GM19193 (cell line): ENCODE results near the gene PRKD2.

Experiments
- POLR2A ChIP-seq: IDR thresholded peaks from 4 replicates; pipeline ENCODE4 v1.6.1; 2011; ENCODE audit not compliant: insufficient read depth, insufficient read length; ENCODE audit errors: extremely low read depth

Gene PRKD2

DNA sequence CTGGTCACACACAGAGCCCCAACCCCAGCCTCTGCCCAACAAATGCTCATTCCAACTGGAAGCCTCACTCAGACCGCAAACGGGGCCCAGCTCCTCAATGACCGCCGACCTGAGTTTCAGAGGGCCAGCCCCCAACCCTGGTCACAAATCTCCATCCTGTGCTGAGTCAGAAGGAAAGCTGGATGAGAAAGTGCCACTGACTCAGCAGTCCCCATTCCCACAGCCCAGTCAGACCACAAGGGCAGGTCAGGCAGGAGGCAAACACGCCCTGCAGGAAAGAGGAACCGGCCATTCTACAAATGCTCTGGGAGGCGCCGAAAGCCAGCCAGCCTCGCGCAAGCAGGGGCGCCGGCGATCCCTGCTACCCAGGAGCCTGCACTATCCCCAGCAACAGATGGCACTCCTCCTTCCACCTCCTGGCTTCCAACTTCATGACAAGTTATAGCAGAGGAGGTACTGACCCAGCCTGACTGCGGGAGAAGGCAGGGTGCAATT lies 14.1 kb upstream of the PRKD2 start:
- no peak for TF ChIP-seq POLR2A

DNA sequence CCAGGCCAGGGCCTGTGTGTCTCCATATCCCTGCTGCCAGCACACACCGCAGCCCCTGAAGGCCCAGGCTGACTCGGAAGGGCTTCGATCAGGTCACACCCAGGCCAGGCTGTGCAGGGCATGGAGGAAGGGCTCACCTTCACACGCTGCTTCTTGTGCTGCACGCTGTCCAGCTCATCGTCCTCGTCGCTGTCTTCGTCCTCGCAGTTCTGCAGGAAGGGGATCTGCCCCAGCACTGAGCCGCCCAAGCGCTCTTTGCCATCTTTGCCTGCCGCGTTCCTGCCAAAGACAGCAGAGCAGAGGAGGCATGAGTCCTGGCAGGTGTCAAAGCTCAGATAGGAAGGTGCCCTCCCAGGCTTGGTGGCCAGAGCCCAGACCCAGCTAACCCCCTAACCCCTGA lies 13.7 kb upstream of the PRKD2 start:
- TF ChIP-seq POLR2A, result no peak

DNA sequence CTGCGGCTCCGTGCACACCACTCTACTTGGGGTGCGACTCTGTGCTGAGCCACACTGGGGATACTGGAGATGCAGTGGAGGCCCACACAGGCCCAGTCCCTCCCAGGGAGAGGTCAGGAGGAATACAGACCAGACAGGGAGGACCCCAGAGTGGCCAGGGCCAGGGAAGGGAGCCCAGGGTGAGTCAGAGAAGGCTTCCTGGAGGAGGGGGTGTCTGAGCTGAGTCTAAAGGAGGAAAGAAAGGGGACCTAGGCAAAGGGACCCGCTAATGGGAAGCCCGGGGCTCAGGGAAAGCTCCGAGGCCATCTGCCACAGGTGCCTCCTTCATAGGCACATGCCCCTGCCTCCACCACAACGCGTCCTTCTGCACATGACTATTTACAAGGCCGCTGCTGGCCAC lies 13.3 kb upstream of the PRKD2 start:
- TF ChIP-seq POLR2A, result no peak

DNA sequence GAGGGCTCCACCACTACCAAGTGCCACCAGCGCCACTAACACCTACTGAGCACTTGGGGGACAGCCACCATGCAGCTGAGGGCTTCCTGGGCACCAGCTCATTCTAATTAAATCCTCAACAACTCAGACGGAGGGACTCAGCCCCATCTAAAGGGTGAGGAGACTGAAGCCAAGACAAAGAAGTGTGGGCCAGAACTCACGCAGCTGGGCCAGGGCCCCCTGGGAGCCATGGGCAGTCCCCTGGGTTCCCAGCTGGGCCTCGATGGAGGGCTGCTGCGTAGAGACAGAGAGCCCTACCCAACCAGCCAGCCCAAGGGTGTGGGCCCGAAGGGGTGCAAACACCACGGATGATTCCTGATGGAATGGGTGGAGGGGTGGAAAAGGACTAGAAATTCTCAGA lies 12.8 kb upstream of the PRKD2 start:
- no peak for TF ChIP-seq POLR2A

DNA sequence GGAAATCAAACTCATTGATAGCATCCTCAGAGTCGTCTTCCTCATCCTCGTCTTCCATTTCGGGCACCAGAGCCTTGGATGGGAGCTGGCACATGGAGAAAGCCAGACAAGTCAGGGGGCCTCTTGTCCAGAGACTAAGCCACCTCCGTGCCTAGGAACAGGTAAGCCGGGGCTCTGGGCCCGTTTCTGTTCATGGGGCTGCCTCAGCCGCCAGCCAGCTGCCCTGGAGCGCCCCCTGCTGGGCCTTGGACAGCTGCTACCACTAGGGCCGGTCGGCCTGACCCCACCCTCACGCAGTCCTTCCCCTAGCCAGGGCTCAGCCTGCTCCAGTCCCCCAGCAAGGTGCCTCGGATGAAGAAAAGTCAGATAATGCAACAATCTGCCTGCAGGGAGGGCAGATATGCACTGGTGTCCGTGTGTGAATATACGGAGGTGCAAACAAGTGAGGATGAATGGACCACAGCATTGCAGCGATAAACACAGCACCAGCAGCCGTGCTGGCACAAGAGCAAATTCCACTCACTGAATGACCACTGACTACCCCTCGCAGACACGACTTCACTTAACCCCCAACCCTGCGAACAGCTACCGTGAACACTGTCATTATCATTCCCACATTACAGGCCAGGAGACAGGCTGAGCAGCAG lies 11.9 kb upstream of the PRKD2 start:
- no peak for TF ChIP-seq POLR2A

DNA sequence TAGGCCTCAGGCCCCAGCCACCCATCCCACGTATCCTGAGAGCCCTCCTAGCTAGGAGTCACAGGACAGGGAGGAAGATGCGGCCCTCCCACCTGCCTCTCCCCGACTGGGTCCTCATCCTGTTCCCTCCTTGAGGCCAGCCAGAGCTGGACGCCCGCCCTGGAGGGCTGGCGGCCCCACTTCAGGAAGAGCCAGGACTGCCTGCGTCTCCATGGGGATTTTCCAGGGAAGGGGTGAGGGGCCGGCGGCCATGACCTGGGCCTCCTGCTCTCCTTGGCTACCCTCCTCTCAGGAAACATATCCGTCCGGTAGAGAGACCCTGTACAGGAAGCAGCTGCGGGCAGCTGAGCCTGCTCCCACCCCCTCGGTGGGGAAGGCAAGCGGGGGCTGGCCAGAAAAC lies 11.3 kb upstream of the PRKD2 start:
- no peak for TF ChIP-seq POLR2A

DNA sequence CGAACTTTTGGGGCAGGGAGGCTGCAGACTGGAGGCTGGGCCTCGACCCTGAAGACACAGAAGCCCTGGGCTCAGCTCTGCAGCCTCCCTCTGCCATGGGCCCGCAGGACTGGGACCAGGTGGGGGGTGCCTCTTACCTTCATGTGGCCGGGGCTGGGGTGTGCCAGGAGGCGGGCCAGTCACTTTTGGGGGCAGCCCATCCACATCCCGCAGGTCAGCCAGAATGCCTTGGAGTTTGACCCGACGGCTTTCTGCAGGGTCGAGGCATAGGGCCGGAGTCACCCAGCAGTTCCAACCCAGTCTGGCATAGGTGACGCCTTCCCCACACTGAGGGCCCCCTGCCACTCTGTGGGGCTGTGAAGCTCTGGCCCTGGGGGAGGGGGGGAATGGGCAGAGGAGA lies 10.8 kb upstream of the PRKD2 start:
- TF ChIP-seq POLR2A, result no peak

DNA sequence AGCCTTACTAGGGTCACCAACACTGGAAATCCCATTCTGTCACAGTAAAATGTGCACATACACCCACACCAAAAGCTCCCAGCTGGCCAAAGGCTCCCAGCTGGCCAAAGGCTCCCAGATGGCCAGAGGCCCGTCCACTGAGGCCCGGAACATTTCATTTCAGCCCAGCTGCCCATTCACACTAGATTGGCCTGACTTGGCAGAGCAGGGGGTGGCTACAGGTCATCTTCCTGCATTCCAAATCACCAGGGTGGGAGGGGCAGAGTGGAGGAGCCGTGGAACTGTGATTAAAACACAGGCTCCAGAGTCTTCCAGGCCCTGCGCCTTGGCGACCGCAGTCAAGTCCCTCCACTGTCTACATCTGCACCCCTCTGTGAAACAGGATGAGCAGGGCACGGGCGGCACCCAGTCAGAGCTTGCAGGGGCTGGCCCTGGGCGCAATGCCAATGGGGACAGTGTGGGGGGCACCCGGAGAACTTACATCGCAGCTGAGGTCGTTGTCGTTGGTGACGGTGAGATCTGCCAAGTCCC lies 10.1 kb upstream of the PRKD2 start:
- no peak for TF ChIP-seq POLR2A

DNA sequence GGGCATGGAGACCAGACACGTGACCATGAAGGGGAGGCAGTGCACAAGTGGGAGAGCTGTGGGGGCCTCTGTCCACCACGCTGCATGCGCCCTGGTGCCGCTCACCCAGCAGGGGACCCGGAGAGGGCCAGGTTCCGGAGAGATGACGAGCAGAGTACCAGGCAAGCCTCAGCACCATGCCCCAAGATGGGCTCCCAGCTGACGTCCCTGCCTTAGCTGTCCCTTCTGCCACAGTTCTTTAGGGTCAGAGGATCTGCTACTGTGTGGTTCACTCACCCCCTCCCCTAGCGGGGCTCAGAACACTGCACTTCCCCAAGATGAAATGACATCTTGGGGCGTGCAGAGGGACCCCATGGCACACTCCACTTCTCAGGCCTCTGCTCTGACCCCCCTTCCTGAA lies 9.6 kb upstream of the PRKD2 start:
- TF ChIP-seq POLR2A, result no peak

DNA sequence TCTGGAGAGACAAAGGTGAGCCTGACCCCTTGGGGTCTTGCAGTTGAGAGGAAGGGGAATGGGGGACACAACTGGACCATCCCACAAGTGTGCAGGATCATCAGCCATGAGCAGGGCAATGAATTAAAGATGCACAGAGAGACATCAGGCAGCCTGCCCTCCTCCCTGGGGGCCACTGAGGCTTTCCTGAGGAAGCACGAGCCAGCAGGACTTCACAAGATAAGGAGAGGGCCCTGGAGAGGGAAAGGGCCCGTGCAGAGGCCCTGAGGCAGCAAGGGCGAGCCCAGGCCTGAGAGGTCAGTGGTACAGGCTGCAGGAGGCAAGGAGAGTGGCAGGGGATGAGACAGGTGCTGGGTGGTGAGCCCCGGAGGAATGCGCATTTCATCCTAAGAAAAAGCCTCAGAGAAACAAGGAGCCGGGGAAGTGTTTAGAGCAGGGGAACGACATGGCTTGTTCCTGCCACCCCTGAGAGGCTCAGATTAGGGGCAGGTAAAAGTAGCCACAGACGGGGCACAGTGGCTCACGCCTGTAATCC lies 9.0 kb upstream of the PRKD2 start:
- no peak for TF ChIP-seq POLR2A

DNA sequence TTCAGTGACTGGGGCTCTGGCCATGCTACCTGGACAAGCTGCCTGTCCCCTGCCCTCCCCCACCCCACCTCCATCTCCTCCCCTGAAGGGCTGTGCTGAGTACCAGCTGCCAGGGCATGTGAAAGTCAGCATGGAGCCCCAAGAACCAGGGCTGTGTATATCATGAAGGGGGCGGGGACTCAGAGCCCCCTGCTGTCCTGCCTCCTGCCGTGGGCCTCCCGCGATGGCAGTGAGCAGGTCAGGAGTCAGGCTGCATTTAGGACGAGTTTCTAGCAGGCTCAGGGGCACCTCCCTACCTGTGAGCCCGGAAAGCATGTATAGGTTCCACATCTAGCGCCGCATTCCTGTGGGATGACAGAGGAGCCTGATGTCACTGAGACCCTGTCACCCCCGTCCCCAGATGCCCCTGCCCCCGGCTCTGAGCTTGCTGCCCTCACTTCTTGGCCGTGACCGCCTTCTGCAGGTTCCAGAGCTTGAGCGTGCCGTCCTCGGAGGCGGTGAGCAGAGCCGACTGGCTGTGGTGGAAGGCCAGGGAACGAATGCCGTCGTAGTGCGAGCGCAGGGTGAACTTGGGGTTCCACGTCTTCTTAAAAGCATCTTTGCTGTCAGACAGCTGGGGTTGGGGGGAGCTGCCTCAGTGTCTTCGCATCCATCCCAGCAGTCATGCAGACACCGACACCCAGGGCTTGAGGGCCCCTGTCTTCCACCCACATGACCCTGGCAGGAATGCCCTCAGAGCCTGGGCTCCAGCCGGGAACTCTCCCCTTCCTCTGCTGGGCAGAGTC lies 8.3 kb upstream of the PRKD2 start:
- no peak for TF ChIP-seq POLR2A

DNA sequence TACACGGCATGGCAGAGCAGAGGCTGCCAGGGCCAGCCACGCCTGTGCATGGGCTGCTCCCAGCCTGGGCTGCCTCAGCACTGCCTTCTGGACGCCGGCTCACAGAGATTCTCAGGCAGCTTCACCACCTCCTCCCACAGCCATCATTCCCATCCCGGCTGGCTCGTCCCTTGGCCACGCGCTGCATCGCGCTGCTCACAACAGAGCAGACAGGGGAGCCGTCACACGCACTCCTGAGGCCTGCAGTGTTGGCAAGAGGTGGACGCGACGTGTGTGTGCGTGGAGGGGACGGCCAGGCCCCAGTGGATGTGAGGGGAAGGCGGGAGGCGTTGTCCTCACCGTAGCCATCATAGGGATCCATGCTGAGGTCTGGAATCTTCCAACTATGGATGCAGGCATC lies 7.6 kb upstream of the PRKD2 start:
- TF ChIP-seq POLR2A, result no peak

DNA sequence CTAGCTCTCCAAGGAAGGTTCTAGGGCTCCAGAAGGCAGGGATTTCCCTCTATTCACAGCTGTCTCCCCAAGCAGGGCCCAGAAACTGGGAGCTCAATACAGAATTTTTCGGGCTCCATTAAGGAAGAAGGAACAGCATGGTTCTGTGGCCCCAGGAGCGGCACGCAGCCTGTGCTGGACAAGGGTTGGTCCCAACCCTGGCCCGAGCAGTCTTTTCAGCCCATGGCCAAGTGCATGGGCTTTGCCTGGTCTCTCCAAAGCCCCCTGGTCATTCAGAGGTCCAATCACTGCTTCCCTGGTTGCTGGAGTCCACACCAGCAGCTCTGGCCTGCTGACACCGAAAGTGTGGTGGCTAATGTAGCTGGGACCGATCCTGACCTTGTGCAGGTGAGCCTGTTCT lies 6.6 kb upstream of the PRKD2 start:
- no peak for TF ChIP-seq POLR2A

DNA sequence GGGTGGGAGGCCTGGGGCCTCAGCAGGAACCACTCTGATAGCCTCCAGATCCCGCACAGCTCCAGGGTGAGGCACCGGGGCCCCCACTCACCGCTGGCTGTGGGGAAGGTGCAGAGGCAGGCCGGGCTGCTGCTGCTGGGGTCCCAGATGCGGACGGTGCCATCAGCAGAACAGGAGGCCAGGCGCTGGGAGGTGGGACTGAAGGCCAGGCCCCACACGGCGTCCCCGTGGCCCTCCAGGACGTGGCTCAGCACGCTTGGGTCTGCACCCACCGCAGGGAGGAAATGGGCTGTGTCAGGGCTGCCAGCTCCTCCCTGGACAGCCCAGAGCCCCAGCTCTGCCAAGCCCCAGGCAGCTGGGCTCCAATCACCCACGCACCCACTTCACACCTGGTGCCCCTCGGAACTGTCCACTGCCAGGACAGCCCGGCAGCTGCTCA lies 6.1 kb upstream of the PRKD2 start:
- no peak for TF ChIP-seq POLR2A

DNA sequence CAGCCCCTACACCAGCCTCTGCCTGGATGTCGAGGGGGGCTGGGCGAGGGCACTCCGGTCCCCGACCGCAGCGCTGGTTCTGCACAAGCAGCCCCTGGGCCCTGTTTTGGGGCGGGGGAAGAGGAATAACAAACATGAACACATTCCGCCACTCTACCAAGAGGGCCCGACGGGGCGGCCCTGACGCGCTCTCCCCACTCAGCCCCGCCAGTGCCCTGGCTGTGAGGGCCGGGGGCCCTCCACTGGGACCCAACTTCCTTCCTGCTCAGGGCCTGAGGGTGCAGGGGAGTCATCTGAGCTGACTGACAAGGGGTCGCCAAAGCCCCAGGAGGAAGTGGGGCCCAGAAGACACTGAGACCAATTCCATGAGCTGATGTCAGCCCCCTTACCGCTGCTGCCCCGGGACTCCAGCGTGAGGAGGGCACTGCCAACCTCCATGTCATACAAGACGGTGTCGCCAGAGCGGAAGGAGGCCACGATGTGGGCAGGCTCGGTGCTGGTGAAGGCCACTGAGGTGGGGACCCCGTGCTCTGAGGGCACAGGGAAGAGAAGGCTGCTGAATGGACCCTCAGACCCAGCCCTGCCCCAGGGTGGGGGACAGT lies 5.6 kb upstream of the PRKD2 start:
- TF ChIP-seq POLR2A, result no peak
